WTC11 (cell line): ENCODE data around the gene CACNA2D4. TPM values are rescaled to one million over a fixed set of nuclear protein-coding genes. Genes with fewer than 3 reads are reported as not detected.

Source experiments
- ATAC-seq: fragments of 200-7000 bp; cut with Tn5 transposase; 2 replicates; pipeline ENCODE4 v1.10.0; 2021; ENCODE audit warnings: mild to moderate bottlenecking, moderate library complexity
- CTCF ChIA-PET: fragments of 300-600 bp; sonication (Branson Sonifier 250); formaldehyde crosslinking; loops from one replicate; lab custom pipeline; 2021; ENCODE audit warnings: antibody characterized with exemption; lab: Charles Lee
- POLR2A ChIA-PET: fragments of 350-600 bp; sonication (Branson Sonifier 250); formaldehyde crosslinking; loops from one replicate; lab custom pipeline; 2021; ENCODE audit warnings: antibody characterized with exemption; lab: Charles Lee
- DNase-seq: peaks from one replicate; pipeline ENCODE4 v3.0.0; 2021; ENCODE audit warnings: low spot score
- H3K27ac Mint-ChIP-seq: 2 replicates; pipeline ENCODE4 v1.8.0; 2021; ENCODE audit warnings: mixed read lengths
- H3K27me3 Mint-ChIP-seq: 2 replicates; pipeline ENCODE4 v1.8.0; 2021; ENCODE audit warnings: low read depth, mild to moderate bottlenecking, moderate library complexity, mixed read lengths
- H3K36me3 Mint-ChIP-seq: 2 replicates; pipeline ENCODE4 v1.8.0; 2021; ENCODE audit warnings: mixed read lengths
- H3K4me1 Mint-ChIP-seq: 2 replicates; pipeline ENCODE4 v1.8.0; 2022; ENCODE audit warnings: mixed read lengths
- H3K4me3 Mint-ChIP-seq: 2 replicates; pipeline ENCODE4 v1.8.0; 2021; ENCODE audit warnings: mild to moderate bottlenecking, moderate library complexity, mixed read lengths
- H3K9me3 Mint-ChIP-seq: 2 replicates; pipeline ENCODE4 v1.8.0; 2021; ENCODE audit warnings: mixed read lengths
- CBFB ChIP-seq: sonication (generic); formaldehyde crosslinking; IDR thresholded peaks from 2 replicates; pipeline ENCODE4 v1.8.1; 2022; ENCODE audit warnings: mild to moderate bottlenecking, low read depth, missing genetic modification reagents
- CREM ChIP-seq: sonication (generic); formaldehyde crosslinking; IDR thresholded peaks from 2 replicates; pipeline ENCODE4 v1.8.1; 2022; ENCODE audit warnings: mild to moderate bottlenecking, missing genetic modification reagents, moderate library complexity
- GRHL2 ChIP-seq: fragments of 250-450 bp; sonication (Bioruptor Pico); IDR thresholded peaks from 2 replicates; pipeline ENCODE4 v1.8.0; 2022; ENCODE audit warnings: mild to moderate bottlenecking, moderate library complexity; ENCODE audit not compliant: insufficient replicate concordance, severe bottlenecking
- MXD4 ChIP-seq: fragments of 250-450 bp; sonication (Bioruptor Pico); IDR thresholded peaks from 2 replicates; pipeline ENCODE4 v1.8.0; 2021; ENCODE audit warnings: mild to moderate bottlenecking, moderate library complexity, borderline replicate concordance
- NFATC4 ChIP-seq: fragments of 250-450 bp; sonication (Bioruptor Pico); IDR thresholded peaks from 2 replicates; pipeline ENCODE4 v1.9.0; 2021; ENCODE audit warnings: mild to moderate bottlenecking
- NR3C1 ChIP-seq: sonication (generic); formaldehyde crosslinking; conservative IDR thresholded peaks from 2 replicates; pipeline ENCODE4 v1.8.1; 2023; ENCODE audit warnings: low read depth, mild to moderate bottlenecking, missing genetic modification reagents
- OVOL2 ChIP-seq: fragments of 250-450 bp; sonication (Bioruptor Pico); IDR thresholded peaks from 2 replicates; pipeline ENCODE4 v1.9.0; 2021; ENCODE audit warnings: mild to moderate bottlenecking, borderline replicate concordance
- SMAD4 ChIP-seq: sonication (generic); formaldehyde crosslinking; IDR thresholded peaks from 2 replicates; pipeline ENCODE4 v1.8.0; 2022; ENCODE audit warnings: mild to moderate bottlenecking, missing genetic modification reagents
- TEAD1 ChIP-seq: sonication (generic); formaldehyde crosslinking; IDR thresholded peaks from 2 replicates; pipeline ENCODE4 v1.8.0; 2022; ENCODE audit warnings: mild to moderate bottlenecking, missing genetic modification reagents
- ZNF232 ChIP-seq: sonication (generic); formaldehyde crosslinking; IDR thresholded peaks from 2 replicates; pipeline ENCODE4 v1.8.0; 2022; ENCODE audit warnings: mild to moderate bottlenecking, missing genetic modification reagents
- ZNF396 ChIP-seq: fragments of 250-450 bp; sonication (Bioruptor Pico); IDR thresholded peaks from 2 replicates; pipeline ENCODE4 v1.8.0; 2021; ENCODE audit warnings: mild to moderate bottlenecking, moderate library complexity, borderline replicate concordance
- ZNF423 ChIP-seq: fragments of 250-450 bp; sonication (Bioruptor Pico); IDR thresholded peaks from 2 replicates; pipeline ENCODE4 v2.1.2; 2022; ENCODE audit warnings: mild to moderate bottlenecking, moderate library complexity
- total RNA-seq: library from RNA; stranded (reverse); gene quantifications from 3 replicates; pipeline ENCODE4 v1.2.3, GENCODE V29; 2021
- TF ChIP-seq, protein P1 (sequence below): sonication (generic); formaldehyde crosslinking; IDR thresholded peaks from 2 replicates; pipeline ENCODE4 v1.8.0; 2022; ENCODE audit warnings: missing genetic modification reagents
- TF ChIP-seq, protein P2 (sequence below): fragments of 200-600 bp; IDR thresholded peaks from 2 replicates; pipeline ENCODE4 v1.8.0; 2022; ENCODE audit warnings: antibody characterized with exemption
- TF ChIP-seq, protein P3 (sequence below): sonication (generic); formaldehyde crosslinking; IDR thresholded peaks from 2 replicates; pipeline ENCODE4 v1.8.0; 2023; ENCODE audit warnings: missing genetic modification reagents
- TF ChIP-seq, protein P4 (sequence below): sonication (generic); formaldehyde crosslinking; IDR thresholded peaks from 2 replicates; pipeline ENCODE4 v1.8.0; 2023; ENCODE audit warnings: missing genetic modification reagents, mild to moderate bottlenecking, borderline replicate concordance
- TF ChIP-seq, protein P5 (sequence below): sonication (generic); formaldehyde crosslinking; IDR thresholded peaks from 2 replicates; pipeline ENCODE4 v1.8.1; 2023; ENCODE audit warnings: mild to moderate bottlenecking, missing genetic modification reagents

The CACNA2D4 gene
- total RNA-seq, 1 experiment from 2014 or later = 0.04 TPM

DNA sequence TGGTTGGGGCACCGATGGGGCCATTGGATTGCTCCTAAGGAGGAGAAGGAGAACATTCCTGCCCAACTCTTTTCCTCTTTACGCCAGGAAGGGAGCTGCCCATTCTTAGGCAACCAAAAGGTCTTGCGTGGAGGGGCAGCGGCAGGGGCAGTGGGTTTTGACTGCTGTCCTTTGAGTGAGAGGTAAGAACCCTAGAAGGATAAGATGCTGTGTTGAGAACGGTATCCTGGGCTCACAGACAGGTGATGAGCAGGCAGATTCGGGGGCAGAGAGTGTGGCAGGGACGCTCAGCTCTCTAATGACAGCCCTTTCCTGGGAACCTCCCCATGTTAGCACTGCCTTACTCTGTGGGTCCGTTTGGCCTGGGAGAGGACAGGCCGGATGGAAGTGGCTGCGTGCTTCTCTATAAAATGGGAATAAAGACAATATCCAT, 84.8 kb downstream of the CACNA2D4 start (continued):
- TF ChIP-seq ZNF423 = no peak
- no peak for TF ChIP-seq ZNF396 (CRISPR knock-in tag)
- TF ChIP-seq, protein P1, sequence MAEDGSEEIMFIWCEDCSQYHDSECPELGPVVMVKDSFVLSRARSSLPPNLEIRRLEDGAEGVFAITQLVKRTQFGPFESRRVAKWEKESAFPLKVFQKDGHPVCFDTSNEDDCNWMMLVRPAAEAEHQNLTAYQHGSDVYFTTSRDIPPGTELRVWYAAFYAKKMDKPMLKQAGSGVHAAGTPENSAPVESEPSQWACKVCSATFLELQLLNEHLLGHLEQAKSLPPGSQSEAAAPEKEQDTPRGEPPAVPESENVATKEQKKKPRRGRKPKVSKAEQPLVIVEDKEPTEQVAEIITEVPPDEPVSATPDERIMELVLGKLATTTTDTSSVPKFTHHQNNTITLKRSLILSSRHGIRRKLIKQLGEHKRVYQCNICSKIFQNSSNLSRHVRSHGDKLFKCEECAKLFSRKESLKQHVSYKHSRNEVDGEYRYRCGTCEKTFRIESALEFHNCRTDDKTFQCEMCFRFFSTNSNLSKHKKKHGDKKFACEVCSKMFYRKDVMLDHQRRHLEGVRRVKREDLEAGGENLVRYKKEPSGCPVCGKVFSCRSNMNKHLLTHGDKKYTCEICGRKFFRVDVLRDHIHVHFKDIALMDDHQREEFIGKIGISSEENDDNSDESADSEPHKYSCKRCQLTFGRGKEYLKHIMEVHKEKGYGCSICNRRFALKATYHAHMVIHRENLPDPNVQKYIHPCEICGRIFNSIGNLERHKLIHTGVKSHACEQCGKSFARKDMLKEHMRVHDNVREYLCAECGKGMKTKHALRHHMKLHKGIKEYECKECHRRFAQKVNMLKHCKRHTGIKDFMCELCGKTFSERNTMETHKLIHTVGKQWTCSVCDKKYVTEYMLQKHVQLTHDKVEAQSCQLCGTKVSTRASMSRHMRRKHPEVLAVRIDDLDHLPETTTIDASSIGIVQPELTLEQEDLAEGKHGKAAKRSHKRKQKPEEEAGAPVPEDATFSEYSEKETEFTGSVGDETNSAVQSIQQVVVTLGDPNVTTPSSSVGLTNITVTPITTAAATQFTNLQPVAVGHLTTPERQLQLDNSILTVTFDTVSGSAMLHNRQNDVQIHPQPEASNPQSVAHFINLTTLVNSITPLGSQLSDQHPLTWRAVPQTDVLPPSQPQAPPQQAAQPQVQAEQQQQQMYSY (CRISPR knock-in tag) = no peak
- no peak for TF ChIP-seq NFATC4 (CRISPR knock-in tag)
- no peak for TF ChIP-seq ZNF232 (CRISPR knock-in tag)
- TF ChIP-seq GRHL2 (CRISPR knock-in tag) = no peak

DNA sequence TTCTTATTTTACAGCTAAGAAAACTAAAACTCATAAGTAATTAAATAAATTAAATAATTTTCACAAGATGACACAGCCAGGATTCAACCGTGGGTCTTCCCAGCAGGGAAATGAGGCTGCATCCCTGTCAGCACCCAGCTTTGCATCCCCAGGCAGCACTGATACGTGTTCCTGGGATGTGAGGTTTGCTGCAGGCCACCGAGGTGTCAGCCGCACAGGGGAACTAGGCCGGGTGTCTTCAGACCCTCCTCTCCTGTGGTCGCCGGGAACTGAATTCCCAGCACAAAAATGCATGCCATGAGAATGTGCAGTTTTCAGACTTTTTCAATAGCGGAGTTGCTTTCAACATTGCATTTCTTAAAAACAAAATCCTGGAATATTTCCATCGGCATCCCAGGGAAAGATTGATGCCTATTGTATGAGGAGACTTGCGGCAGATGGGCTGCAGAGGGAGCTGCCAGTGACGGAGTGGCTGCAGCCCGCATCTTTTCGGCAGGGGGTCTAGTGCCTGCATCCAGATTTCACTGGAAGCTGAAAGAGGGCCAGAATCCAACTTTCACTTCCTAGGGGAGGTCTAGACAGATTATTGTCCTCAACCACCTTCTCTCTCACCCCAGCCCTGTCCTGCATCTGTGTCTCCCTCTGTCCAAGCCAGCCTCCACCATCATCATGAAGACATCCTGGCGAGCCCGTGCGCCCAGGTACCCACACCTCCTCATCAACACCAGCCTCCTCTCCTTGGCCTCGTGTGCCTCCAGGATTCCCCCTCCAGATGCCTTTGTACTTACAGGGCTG, 85.5 kb downstream of the CACNA2D4 start:
- Mint-ChIP-seq H3K27ac (no peak overlapping the region), H3K9me3 (no peaks in the 10 kb centered on the region), H3K36me3 (no peaks in the 10 kb centered on the region), H3K4me3 (no peak overlapping the region), H3K4me1 (peaks cover 9% of the 10 kb centered on the region), H3K27me3 (peaks cover 8% of the 10 kb centered on the region; the same call in 1 of the 2 replicates)
- ChIA-PET POLR2A (no interaction called here), CTCF (interaction anchor here (0.8 to 2.3 kb wide), 4 partner anchors 34 to 198 kb away, joined by 3 to 6 read pairs (median 4); no protein-coding TSS in a partner anchor)
- DNase-seq (no peak), ATAC-seq (no peak)
- TF ChIP-seq ZNF232 (CRISPR knock-in tag) = no peak
- TF ChIP-seq CBFB (CRISPR knock-in tag) = no peak
- TF ChIP-seq CREM (CRISPR knock-in tag) = no peak
- TF ChIP-seq, protein P1 (CRISPR knock-in tag) = no peak
- TF ChIP-seq NR3C1 (CRISPR knock-in tag) = no peak
- TF ChIP-seq SMAD4 (CRISPR knock-in tag) = no peak
- TF ChIP-seq, protein P2, sequence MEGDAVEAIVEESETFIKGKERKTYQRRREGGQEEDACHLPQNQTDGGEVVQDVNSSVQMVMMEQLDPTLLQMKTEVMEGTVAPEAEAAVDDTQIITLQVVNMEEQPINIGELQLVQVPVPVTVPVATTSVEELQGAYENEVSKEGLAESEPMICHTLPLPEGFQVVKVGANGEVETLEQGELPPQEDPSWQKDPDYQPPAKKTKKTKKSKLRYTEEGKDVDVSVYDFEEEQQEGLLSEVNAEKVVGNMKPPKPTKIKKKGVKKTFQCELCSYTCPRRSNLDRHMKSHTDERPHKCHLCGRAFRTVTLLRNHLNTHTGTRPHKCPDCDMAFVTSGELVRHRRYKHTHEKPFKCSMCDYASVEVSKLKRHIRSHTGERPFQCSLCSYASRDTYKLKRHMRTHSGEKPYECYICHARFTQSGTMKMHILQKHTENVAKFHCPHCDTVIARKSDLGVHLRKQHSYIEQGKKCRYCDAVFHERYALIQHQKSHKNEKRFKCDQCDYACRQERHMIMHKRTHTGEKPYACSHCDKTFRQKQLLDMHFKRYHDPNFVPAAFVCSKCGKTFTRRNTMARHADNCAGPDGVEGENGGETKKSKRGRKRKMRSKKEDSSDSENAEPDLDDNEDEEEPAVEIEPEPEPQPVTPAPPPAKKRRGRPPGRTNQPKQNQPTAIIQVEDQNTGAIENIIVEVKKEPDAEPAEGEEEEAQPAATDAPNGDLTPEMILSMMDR = no peak
- no peak for TF ChIP-seq OVOL2 (CRISPR knock-in tag)
- TF ChIP-seq TEAD1 (CRISPR knock-in tag) = no peak
- TF ChIP-seq, protein P3, sequence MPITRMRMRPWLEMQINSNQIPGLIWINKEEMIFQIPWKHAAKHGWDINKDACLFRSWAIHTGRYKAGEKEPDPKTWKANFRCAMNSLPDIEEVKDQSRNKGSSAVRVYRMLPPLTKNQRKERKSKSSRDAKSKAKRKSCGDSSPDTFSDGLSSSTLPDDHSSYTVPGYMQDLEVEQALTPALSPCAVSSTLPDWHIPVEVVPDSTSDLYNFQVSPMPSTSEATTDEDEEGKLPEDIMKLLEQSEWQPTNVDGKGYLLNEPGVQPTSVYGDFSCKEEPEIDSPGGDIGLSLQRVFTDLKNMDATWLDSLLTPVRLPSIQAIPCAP = no peak
- no peak for TF ChIP-seq MXD4 (CRISPR knock-in tag)
- TF ChIP-seq, protein P4, sequence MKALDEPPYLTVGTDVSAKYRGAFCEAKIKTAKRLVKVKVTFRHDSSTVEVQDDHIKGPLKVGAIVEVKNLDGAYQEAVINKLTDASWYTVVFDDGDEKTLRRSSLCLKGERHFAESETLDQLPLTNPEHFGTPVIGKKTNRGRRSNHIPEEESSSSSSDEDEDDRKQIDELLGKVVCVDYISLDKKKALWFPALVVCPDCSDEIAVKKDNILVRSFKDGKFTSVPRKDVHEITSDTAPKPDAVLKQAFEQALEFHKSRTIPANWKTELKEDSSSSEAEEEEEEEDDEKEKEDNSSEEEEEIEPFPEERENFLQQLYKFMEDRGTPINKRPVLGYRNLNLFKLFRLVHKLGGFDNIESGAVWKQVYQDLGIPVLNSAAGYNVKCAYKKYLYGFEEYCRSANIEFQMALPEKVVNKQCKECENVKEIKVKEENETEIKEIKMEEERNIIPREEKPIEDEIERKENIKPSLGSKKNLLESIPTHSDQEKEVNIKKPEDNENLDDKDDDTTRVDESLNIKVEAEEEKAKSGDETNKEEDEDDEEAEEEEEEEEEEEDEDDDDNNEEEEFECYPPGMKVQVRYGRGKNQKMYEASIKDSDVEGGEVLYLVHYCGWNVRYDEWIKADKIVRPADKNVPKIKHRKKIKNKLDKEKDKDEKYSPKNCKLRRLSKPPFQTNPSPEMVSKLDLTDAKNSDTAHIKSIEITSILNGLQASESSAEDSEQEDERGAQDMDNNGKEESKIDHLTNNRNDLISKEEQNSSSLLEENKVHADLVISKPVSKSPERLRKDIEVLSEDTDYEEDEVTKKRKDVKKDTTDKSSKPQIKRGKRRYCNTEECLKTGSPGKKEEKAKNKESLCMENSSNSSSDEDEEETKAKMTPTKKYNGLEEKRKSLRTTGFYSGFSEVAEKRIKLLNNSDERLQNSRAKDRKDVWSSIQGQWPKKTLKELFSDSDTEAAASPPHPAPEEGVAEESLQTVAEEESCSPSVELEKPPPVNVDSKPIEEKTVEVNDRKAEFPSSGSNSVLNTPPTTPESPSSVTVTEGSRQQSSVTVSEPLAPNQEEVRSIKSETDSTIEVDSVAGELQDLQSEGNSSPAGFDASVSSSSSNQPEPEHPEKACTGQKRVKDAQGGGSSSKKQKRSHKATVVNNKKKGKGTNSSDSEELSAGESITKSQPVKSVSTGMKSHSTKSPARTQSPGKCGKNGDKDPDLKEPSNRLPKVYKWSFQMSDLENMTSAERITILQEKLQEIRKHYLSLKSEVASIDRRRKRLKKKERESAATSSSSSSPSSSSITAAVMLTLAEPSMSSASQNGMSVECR (CRISPR knock-in tag) = no peak
- TF ChIP-seq, protein P5, sequence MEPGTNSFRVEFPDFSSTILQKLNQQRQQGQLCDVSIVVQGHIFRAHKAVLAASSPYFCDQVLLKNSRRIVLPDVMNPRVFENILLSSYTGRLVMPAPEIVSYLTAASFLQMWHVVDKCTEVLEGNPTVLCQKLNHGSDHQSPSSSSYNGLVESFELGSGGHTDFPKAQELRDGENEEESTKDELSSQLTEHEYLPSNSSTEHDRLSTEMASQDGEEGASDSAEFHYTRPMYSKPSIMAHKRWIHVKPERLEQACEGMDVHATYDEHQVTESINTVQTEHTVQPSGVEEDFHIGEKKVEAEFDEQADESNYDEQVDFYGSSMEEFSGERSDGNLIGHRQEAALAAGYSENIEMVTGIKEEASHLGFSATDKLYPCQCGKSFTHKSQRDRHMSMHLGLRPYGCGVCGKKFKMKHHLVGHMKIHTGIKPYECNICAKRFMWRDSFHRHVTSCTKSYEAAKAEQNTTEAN (CRISPR knock-in tag) = no peak
